Coronary artery (tissue), 2 donors: ENCODE data around the gene NISCH.

ENCODE experiments used
- DNase-seq: peaks from one replicate; pipeline ENCODE4 v3.0.0-alpha.2; 2017; ENCODE audit warnings: low spot score
- H3K27ac ChIP-seq, 2 donors: fragments of 200-600 bp; sonication (generic); one replicate each; pipeline ENCODE4 v1.5.1; 2016 to 2019
- H3K4me3 ChIP-seq: fragments of 200-600 bp; sonication (generic); 2 replicates; pipeline ENCODE4 v1.5.1; 2016; ENCODE audit warnings: mild to moderate bottlenecking, moderate library complexity
- TF ChIP-seq, protein P1 (sequence below): fragments of 200-600 bp; sonication (generic); IDR thresholded peaks from one replicate; pipeline ENCODE4 v1.5.1; 2019; ENCODE audit warnings: antibody characterized with exemption

NISCH gene

DNA sequence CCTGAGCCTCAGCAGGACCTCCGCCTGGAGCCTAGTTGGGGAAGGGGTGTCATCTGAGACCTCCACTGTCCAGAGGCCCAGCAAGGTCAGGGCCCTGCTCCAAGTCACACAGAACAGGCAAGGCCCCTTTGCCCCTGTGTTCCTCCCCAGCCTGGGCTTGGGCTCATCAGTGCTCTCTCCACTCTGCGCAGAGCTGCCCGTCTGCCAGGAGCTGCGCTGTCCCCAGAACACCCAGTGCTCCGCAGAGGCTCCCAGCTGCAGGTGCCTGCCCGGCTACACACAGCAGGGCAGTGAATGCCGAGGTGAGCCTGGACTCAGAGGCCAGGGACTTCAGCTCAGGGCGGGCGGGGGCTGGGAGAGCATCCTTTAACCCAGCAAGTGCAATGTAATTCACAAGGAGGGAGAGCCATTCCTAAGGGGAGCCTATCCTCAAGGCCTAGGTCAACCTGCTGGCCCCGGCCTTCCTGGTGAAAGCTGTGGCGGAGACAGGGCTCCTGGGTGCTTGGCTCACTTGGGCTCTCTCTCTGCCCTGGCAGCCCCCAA lies 47.5 kb downstream of the NISCH start:
- TF ChIP-seq, protein P1, sequence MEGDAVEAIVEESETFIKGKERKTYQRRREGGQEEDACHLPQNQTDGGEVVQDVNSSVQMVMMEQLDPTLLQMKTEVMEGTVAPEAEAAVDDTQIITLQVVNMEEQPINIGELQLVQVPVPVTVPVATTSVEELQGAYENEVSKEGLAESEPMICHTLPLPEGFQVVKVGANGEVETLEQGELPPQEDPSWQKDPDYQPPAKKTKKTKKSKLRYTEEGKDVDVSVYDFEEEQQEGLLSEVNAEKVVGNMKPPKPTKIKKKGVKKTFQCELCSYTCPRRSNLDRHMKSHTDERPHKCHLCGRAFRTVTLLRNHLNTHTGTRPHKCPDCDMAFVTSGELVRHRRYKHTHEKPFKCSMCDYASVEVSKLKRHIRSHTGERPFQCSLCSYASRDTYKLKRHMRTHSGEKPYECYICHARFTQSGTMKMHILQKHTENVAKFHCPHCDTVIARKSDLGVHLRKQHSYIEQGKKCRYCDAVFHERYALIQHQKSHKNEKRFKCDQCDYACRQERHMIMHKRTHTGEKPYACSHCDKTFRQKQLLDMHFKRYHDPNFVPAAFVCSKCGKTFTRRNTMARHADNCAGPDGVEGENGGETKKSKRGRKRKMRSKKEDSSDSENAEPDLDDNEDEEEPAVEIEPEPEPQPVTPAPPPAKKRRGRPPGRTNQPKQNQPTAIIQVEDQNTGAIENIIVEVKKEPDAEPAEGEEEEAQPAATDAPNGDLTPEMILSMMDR, result no peak
- Histone ChIP-seq H3K27ac (no peak overlapping the region), H3K4me3 (no peak overlapping the region)
- no peak for DNase-seq

DNA sequence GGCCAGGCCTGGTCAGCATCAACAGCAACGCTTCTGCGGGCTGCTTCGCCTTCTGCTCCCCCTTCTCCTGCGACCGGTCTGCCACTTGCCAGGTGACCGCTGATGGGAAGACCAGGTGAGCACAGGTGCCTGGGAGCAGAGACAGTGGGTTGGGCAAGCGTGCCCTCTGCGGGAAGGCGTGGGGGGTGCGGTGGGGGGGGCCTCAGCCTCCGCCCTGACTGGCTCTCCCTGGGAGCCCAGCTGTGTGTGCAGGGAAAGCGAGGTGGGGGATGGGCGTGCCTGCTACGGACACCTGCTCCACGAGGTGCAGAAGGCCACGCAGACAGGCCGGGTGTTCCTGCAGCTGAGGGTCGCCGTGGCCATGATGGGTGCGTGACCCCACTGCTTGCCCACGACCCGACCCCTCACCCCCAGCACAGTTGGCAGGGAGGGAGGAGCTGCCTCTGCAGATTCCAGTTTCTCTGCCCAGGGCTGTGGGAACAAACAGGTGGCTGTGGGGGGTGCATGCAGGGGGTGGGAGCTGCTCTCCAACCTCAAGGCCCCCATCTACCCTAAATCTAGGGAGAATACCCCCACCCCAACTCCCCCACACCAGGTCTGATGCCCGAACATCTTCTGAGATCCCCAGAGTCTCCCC lies 48.5 kb downstream of the NISCH start:
- Histone ChIP-seq H3K4me3 (no peak overlapping the region), H3K27ac (no peak overlapping the region)
- DNase-seq, result no peak
- TF ChIP-seq, protein P1, result no peak

DNA sequence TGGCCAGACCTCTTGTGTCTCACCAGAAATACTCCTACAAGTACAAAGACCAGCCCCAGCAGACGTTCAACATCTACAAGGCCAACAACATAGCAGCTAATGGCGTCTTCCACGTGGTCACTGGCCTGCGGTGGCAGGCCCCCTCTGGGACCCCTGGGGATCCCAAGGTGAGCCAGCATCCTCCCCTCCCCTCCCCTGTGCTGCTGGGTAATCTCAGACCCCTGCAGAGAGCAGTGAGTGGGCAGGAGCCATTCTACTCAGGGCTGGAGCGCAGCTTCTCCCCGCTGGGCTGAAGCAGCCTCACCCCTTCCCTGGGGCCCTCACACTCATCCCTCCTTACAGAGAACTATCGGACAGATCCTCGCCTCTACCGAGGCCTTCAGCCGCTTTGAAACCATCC lies 49.6 kb downstream of the NISCH start:
- DNase-seq, result no peak
- H3K27ac ChIP-seq, result no peak overlapping the region
- TF ChIP-seq, protein P1, result no peak
- no peak overlapping the region for H3K4me3 ChIP-seq

DNA sequence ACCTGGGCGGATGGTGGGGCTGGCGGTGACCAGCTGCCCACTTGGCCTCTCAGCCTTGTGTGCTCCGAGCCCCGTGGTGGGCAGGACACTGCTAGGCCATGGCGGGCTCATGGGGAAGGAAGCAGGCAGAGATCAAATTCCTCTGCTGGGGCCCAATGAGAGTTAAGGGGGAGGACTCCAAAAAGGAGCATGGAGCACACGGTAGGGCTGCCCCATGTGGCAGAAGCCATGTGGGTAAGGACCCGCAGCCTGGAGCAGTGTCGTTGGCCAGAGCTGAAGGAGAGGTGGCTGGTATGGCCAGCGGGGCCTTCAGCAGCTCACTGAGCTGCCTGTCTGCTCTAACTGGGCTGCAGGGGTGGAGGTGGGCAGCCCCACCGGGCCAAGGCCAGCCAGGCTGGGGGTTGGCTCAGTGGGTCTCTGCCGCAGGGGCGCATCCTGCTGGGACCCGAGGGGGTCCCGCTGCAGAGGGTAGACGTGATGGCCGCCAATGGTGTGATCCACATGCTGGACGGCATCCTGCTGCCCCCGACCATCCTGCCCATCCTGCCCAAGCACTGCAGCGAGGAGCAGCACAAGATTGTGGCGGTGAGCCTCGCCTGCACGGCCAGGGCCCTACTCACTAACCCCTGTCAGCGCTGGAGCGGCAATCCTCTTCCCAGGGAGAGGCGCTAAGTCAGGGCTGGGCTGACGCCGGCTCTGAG lies 51.0 kb downstream of the NISCH start:
- no peak for DNase-seq
- no peak overlapping the region for H3K4me3 ChIP-seq
- no peak overlapping the region for H3K27ac ChIP-seq
- TF ChIP-seq, protein P1, result no peak

DNA sequence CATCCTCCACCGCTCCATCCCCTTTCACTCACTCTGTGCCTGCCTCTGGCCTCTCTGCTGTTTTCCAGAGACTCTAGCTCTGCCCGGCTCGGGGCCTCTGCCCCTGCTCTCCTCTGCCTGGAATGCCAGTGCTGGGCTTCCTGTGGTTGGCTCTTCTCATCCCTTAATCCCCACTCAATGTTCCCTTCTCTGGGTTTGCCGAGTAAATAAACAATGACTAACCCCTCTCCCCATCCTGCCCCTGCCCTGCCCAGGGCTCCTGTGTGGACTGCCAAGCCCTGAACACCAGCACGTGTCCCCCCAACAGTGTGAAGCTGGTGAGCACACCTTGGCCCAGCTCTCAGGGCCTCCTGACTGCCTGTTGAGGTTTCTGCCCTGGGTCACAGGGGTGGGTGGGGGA lies 52.0 kb downstream of the NISCH start:
- TF ChIP-seq, protein P1, result no peak
- Histone ChIP-seq H3K27ac (no peak overlapping the region), H3K4me3 (no peak overlapping the region)
- DNase-seq, result no peak

DNA sequence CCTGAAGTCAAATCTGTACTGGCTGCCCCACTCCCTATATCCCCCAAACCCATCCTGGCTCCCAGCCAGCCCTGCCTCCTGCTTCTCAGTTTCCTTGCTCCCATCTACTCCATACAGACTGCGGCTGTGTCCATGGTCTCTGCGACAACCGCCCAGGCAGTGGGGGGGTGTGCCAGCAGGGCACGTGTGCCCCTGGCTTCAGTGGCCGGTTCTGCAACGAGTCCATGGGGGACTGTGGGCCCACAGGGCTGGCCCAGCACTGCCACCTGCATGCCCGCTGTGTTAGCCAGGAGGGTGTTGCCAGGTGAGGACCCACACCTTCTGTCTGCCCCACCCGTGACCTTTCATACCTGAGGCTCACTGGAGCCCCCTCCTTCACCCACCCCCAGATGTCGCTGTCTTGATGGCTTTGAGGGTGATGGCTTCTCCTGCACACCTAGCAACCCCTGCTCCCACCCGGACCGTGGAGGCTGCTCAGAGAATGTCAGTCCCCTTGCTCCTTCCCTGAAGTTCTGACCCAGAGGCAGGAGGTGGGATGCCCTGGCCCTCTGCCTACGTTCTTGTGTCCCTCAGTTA lies 54.4 kb downstream of the NISCH start:
- no peak overlapping the region for H3K27ac ChIP-seq
- DNase-seq, result no peak
- TF ChIP-seq, protein P1, result no peak
- H3K4me3 ChIP-seq, result no peak overlapping the region
